Measurements from ENCODE around the gene KDF1. TPM values are rescaled to one million over a fixed set of nuclear protein-coding genes. Genes with fewer than 3 reads are reported as not detected.
A peak's percentile ranks its signal among the peaks of the same experiment; 100 is the strongest.

Gene KDF1
- total RNA-seq, 1 experiment from 2014 or later: 23.0 TPM

DNA sequence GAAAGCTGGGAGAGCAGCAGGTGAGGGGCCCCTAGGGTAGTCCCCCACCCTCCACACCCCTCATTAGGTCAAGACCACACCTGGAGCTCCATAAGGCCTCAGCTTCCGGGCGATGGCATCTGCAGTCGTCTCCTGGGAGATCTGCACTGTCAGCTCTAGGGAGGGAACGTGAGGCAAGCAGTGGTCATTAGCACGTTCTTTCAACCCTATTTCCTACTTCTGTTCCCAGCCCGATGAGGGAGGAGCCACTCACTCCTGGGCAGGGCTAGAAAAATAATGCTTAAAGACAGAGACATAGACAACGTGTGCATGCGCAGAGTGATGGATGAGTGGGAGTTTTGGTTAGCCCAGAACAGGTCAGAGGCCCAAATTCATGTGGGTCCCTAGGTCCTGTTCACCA lies 9.7 kb downstream of the KDF1 start (continued):
- TF ChIP-seq POLR2AphosphoS5 (IDR thresholded peaks at IDR 0.05; ENCODE audit: low read depth, low read length) (no peak), ELF1 (IDR thresholded peaks at IDR 0.05; ENCODE audit: borderline replicate concordance, low read depth) (no peak)

DNA sequence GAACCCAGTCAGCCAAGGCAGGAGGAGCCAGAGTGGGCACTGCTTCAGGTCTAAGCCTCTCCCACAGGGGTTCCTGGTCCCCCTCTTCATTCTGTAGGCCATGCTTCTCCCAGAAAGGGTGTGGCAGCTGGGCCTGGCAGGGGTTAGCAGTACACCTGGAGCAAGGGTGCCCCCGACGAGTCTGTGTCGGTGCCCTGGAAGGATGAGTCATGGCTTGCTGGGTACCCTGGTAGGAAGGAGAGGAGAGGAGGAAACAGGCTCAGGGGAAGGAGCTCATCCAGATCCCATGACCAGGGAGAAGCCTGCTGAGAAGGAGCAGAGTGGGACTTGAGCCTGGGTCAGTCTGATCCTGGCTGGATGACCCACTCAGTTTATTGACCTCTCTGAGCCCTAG lies 10.3 kb downstream of the KDF1 start:
- POLR2A ChIA-PET: no interaction called here
- no peak for DNase-seq (ENCODE audit: low read depth, low spot score)

More for the DNA sequence above, 10.3 kb downstream of the KDF1 start:
- Histone ChIP-seq H3K9me3 (ENCODE audit: control insufficient read depth in 1 of 2, insufficient read depth in 1 of 2, low read depth in 1 of 2, low read length in 2 of 2) (no peaks in the 10 kb centered on the region), H3K36me3 (ENCODE audit: control insufficient read depth in 1 of 2, insufficient read depth in 2 of 2, low read length in 2 of 2) (peaks cover 19 to 36% of the 10 kb centered on the region in 2 experiments; a peak in 3 of 4 replicates), H3K4me2 (ENCODE audit: low read length) (peak overlapping the region; percentile 23; the same call in 1 of the 2 replicates), H3K9ac (ENCODE audit: low read length) (no peak overlapping the region), H3K27me3 (ENCODE audit: insufficient read depth, low read length) (no peaks in the 10 kb centered on the region), H3K9me2 (ENCODE audit: insufficient read depth) (no peaks in the 10 kb centered on the region), H3K4me1 (ENCODE audit: control insufficient read depth in 1 of 2, insufficient read depth in 2 of 2, low read length in 2 of 2) (peaks cover 9 to 20% of the 10 kb centered on the region in 2 experiments), H3K4me3 (replicated peaks in 1 of 2; ENCODE audit: low read depth in 1 of 2, low read length in 2 of 2) (no peak overlapping the region), H3K79me2 (ENCODE audit: insufficient read depth, low read length) (peaks cover 5% of the 10 kb centered on the region; the same call in 1 of the 2 replicates), H4K20me1 (ENCODE audit: insufficient read depth) (no peaks in the 10 kb centered on the region), H2AFZ (ENCODE audit: low read depth, low read length, poor library complexity, severe bottlenecking) (no peak overlapping the region), H3K27ac (ENCODE audit: low read depth, low read length) (peak overlapping the region; percentile 2)
- TF ChIP-seq TCF7L2 (IDR thresholded peaks at IDR 0.05; ENCODE audit: borderline replicate concordance, extremely low read depth, insufficient read depth, insufficient read length) (no peak), CEBPB (IDR thresholded peaks at IDR 0.05; ENCODE audit: low read depth) (no peak), ZFX (IDR thresholded peaks at IDR 0.05) (no peak), SP1 (IDR thresholded peaks at IDR 0.05; ENCODE audit: low read depth) (no peak), POLR2AphosphoS5 (IDR thresholded peaks at IDR 0.05; ENCODE audit: low read depth, low read length) (no peak), EGR1 (IDR thresholded peaks at IDR 0.05; ENCODE audit: low read depth) (no peak), CBX3 (IDR thresholded peaks at IDR 0.05; ENCODE audit: low read depth) (no peak)
- TF ChIP-seq, protein P1, sequence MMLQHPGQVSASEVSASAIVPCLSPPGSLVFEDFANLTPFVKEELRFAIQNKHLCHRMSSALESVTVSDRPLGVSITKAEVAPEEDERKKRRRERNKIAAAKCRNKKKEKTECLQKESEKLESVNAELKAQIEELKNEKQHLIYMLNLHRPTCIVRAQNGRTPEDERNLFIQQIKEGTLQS (IDR thresholded peaks at IDR 0.05): no peak
- TF ChIP-seq, protein P2, sequence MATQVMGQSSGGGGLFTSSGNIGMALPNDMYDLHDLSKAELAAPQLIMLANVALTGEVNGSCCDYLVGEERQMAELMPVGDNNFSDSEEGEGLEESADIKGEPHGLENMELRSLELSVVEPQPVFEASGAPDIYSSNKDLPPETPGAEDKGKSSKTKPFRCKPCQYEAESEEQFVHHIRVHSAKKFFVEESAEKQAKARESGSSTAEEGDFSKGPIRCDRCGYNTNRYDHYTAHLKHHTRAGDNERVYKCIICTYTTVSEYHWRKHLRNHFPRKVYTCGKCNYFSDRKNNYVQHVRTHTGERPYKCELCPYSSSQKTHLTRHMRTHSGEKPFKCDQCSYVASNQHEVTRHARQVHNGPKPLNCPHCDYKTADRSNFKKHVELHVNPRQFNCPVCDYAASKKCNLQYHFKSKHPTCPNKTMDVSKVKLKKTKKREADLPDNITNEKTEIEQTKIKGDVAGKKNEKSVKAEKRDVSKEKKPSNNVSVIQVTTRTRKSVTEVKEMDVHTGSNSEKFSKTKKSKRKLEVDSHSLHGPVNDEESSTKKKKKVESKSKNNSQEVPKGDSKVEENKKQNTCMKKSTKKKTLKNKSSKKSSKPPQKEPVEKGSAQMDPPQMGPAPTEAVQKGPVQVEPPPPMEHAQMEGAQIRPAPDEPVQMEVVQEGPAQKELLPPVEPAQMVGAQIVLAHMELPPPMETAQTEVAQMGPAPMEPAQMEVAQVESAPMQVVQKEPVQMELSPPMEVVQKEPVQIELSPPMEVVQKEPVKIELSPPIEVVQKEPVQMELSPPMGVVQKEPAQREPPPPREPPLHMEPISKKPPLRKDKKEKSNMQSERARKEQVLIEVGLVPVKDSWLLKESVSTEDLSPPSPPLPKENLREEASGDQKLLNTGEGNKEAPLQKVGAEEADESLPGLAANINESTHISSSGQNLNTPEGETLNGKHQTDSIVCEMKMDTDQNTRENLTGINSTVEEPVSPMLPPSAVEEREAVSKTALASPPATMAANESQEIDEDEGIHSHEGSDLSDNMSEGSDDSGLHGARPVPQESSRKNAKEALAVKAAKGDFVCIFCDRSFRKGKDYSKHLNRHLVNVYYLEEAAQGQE (IDR thresholded peaks at IDR 0.05; ENCODE audit: low read depth): no peak
- no TSS peak for BruUV-seq (replicated peaks)
- ATAC-seq: peak; percentile 49
- ChIA-PET RAD21 (ENCODE audit: low non-redundant PET in 1 of 2, low total read pairs in 2 of 2, uncharacterized antibody in 2 of 2, unreplicated experiment in 2 of 2) (no interaction called here), CTCF (no interaction called here)
- intact Hi-C loops (cut with micrococcal nuclease): no loop called here
